ENCODE data around the gene ADTRP. TPM values are rescaled to one million over a fixed set of nuclear protein-coding genes. Genes with fewer than 3 reads are reported as not detected.

The ADTRP gene
- total RNA-seq, 4 donors from 2014 or later = 9.1 to 40.4 (median 21.8) TPM

- DNase-seq (ENCODE audit: low spot score in 2 of 2) = no peak
- TF ChIP-seq POLR2A (IDR thresholded peaks at IDR 0.05) (no peak), CTCF (IDR thresholded peaks at IDR 0.05) (no peak)
- no peak overlapping the region for H3K4me3 ChIP-seq (ENCODE audit: low read depth, poor library complexity, severe bottlenecking)
- intact Hi-C loops (cut with DNase I; ENCODE audit: low total_unique reads) = no loop called here
- 87 to 91% methylated on average over 8 of the region's 8 CpGs for WGBS, 2 donors
Observed at GRCh38 chr6:11808054-11808453, 29.5 kb upstream of the ADTRP start.

GRCh38 chr6:11806561-11807317 lies 28.1 kb upstream of the ADTRP start:
- TF ChIP-seq CTCF (IDR thresholded peaks at IDR 0.05) (no peak), POLR2A (IDR thresholded peaks at IDR 0.05) (no peak)
- DNase-seq (ENCODE audit: low spot score in 2 of 2) = no peak
- H3K4me3 ChIP-seq (ENCODE audit: low read depth, poor library complexity, severe bottlenecking) = no peak overlapping the region
- 49 to 52% methylated on average over 15 of the region's 15 CpGs for WGBS, 2 donors
- intact Hi-C loops (cut with DNase I; ENCODE audit: low total_unique reads) = no loop called here

- intact Hi-C loops (cut with DNase I; ENCODE audit: low total_unique reads) = no loop called here
- 50 to 57% methylated on average over 13 of the region's 13 CpGs for WGBS, 2 donors
- DNase-seq (ENCODE audit: low spot score in 2 of 2) = no peak
- TF ChIP-seq CTCF (IDR thresholded peaks at IDR 0.05) (no peak), POLR2A (IDR thresholded peaks at IDR 0.05) (no peak)
- no peak overlapping the region for H3K4me3 ChIP-seq (ENCODE audit: low read depth, poor library complexity, severe bottlenecking)
Observed at GRCh38 chr6:11805259-11806053, 26.9 kb upstream of the ADTRP start.

- no peak for DNase-seq (ENCODE audit: low spot score in 2 of 2)
- WGBS, 2 donors = 64 to 70% methylated on average over 3 of the region's 3 CpGs
- TF ChIP-seq POLR2A (IDR thresholded peaks at IDR 0.05) (no peak), CTCF (IDR thresholded peaks at IDR 0.05) (no peak)
Observed at GRCh38 chr6:11804701-11805100, 26.1 kb upstream of the ADTRP start.

GRCh38 chr6:11804135-11804534 lies 25.5 kb upstream of the ADTRP start:
- no peak for TF ChIP-seq POLR2A (IDR thresholded peaks at IDR 0.05)
- no peak for TF ChIP-seq CTCF (IDR thresholded peaks at IDR 0.05)
- DNase-seq (ENCODE audit: low spot score in 2 of 2) = no peak
- 71 to 83% methylated on average over 6 of the region's 6 CpGs for WGBS, 2 donors
- intact Hi-C loops (cut with DNase I; ENCODE audit: low total_unique reads) = no loop called here
- H3K4me3 ChIP-seq (ENCODE audit: low read depth, poor library complexity, severe bottlenecking) = no peak overlapping the region

More at GRCh38 chr6:11804701-11805100, 26.1 kb upstream of the ADTRP start:
- H3K4me3 ChIP-seq (ENCODE audit: low read depth, poor library complexity, severe bottlenecking) = no peak overlapping the region
- intact Hi-C loops (cut with DNase I; ENCODE audit: low total_unique reads) = no loop called here

All from lower leg skin (tissue), 4 donors.